Vagina (tissue), 2 donors: ENCODE results near the gene GYG2.
"Not testable (repeated sequence)": the region's sequence is repeated elsewhere in the genome, so short reads cannot be mapped to it uniquely, and the experiment has no call there.

Experiments
- CTCF ChIP-seq, 3 experiments: fragments of 450-650 bp in 2 of 3; fragments of 200-600 bp in 1 of 3; sonication (generic) in 1 of 3; IDR thresholded peaks; one replicate each; pipeline ENCODE4 v1.5.1; 2017 to 2019; ENCODE audit warnings: antibody characterized with exemption in 3 of 3, mild to moderate bottlenecking in 2 of 3, moderate library complexity in 2 of 3
- POLR2A ChIP-seq, 2 donors: fragments of 450-650 bp; IDR thresholded peaks; one replicate each; pipeline ENCODE4 v1.6.1; 2017; ENCODE audit warnings: antibody characterized with exemption in 2 of 2, mild to moderate bottlenecking in 2 of 2, moderate library complexity in 2 of 2

- not testable (repeated sequence) for TF ChIP-seq POLR2A, CTCF (IDR thresholded peaks at IDR 0.05)
Measured at GRCh38 chrX:2796808-2797207, 31.9 kb upstream of the GYG2 start.
